OCI-LY7 (cell line): Measurements from ENCODE around the gene AUP1. TPM values are rescaled to one million over a fixed set of nuclear protein-coding genes. Genes with fewer than 3 reads are reported as not detected.

Experiments used
- BruUV-seq: library from RNA; stranded (reverse); fragments of 400-500 nt; replicated peaks from 2 replicates; lab custom pipeline; 2021; lab: Mats Ljungman, UMichigan
- CTCF ChIA-PET: fragments of 300-600 bp; sonication (Branson Sonifier 250); formaldehyde crosslinking; loops from one replicate; lab custom pipeline; 2022; ENCODE audit warnings: antibody characterized with exemption; ENCODE audit not compliant: unreplicated experiment; lab: Charles Lee
- POLR2A ChIA-PET: fragments of 300-600 bp; sonication (Branson Sonifier 250); formaldehyde crosslinking; loops from one replicate; lab custom pipeline; 2022; ENCODE audit warnings: antibody characterized with exemption; lab: Charles Lee
- DNase-seq: peaks from one replicate; pipeline ENCODE4 v3.0.0-alpha.2; 2015; ENCODE audit warnings: low spot score
- H2AFZ ChIP-seq: fragments of 200-600 bp; sonication (generic), shearing (Covaris generic); 2 replicates; pipeline ENCODE4 v1.6.1; 2014; ENCODE audit warnings: mild to moderate bottlenecking, antibody characterized with exemption, low read length, moderate library complexity
- H3K27ac ChIP-seq: fragments of 200-600 bp; sonication (generic); 2 replicates; pipeline ENCODE4 v1.5.1; 2014; ENCODE audit warnings: mixed run types, low read depth, mild to moderate bottlenecking, moderate library complexity, low read length, inconsistent platforms; ENCODE audit not compliant: poor library complexity, severe bottlenecking
- H3K36me3 ChIP-seq: fragments of 200-600 bp; sonication (generic); 2 replicates; pipeline ENCODE4 v1.6.1; 2014; ENCODE audit warnings: mild to moderate bottlenecking, antibody characterized with exemption, low read length, moderate library complexity, mixed read lengths; ENCODE audit not compliant: insufficient read depth
- H3K4me1 ChIP-seq: fragments of 200-600 bp; sonication (generic); 2 replicates; pipeline ENCODE4 v1.5.1; 2014; ENCODE audit warnings: mild to moderate bottlenecking, low read length; ENCODE audit not compliant: insufficient read depth, poor library complexity, severe bottlenecking
- H3K4me2 ChIP-seq: fragments of 200-600 bp; sonication (generic); 2 replicates; pipeline ENCODE4 v1.6.1; 2014; ENCODE audit warnings: mild to moderate bottlenecking, low read length
- H3K4me3 ChIP-seq: fragments of 200-600 bp; sonication (generic); 2 replicates; pipeline ENCODE4 v1.5.1; 2014; ENCODE audit warnings: mild to moderate bottlenecking, low read depth, low read length; ENCODE audit not compliant: poor library complexity, severe bottlenecking
- H3K79me2 ChIP-seq: fragments of 200-600 bp; sonication (generic); 2 replicates; pipeline ENCODE4 v1.6.1; 2016; ENCODE audit warnings: low read depth, mild to moderate bottlenecking, low read length, moderate library complexity, mixed read lengths; ENCODE audit not compliant: insufficient read depth
- H3K9me2 ChIP-seq: fragments of 200-600 bp; sonication (generic); 2 replicates; pipeline ENCODE4 v1.6.1; 2016; ENCODE audit warnings: mild to moderate bottlenecking, low read length, mixed read lengths; ENCODE audit not compliant: insufficient read depth
- H3K9me3 ChIP-seq: fragments of 200-600 bp; sonication (generic); 2 replicates; pipeline ENCODE4 v1.6.1; 2014; ENCODE audit warnings: mild to moderate bottlenecking, mixed run types, low read length, mixed read lengths
- H4K20me1 ChIP-seq: fragments of 200-600 bp; sonication (generic); 2 replicates; pipeline ENCODE4 v1.6.1; 2014; ENCODE audit warnings: mild to moderate bottlenecking, antibody characterized with exemption, low read length, moderate library complexity, mixed read lengths; ENCODE audit not compliant: insufficient read depth
- EZH2phosphoT487 ChIP-seq: fragments of 200-600 bp; sonication (generic); IDR thresholded peaks from 2 replicates; pipeline ENCODE4 v1.6.1; 2018; ENCODE audit warnings: low read depth, borderline replicate concordance, mild to moderate bottlenecking, mixed run types, antibody characterized with exemption, low read length, moderate library complexity, mixed read lengths
- intact Hi-C: fragments of 100-400 bp; cut with micrococcal nuclease; formaldehyde crosslinking; loops from one replicate; pipeline ENCODE4 v1.10.0; 2022; ENCODE audit not compliant: unreplicated experiment
- total RNA-seq, 2 experiments: library from RNA; depleted of rRNA in 1 of 2; stranded (reverse); fragments of >200 nt in 1 of 2; shearing (Covaris generic) in 1 of 2; gene quantifications; 2 replicates each; pipeline ENCODE4 v1.2.3, GENCODE V29; 2014 to 2022
- TF ChIP-seq, protein P1 (sequence below): fragments of 200-600 bp; sonication (generic); conservative IDR thresholded peaks from 2 replicates; pipeline ENCODE4 v1.5.1; 2014; ENCODE audit warnings: mild to moderate bottlenecking, antibody characterized with exemption, low read length, moderate library complexity, mixed read lengths

The AUP1 gene
- total RNA-seq, 2 experiments from 2014 or later: 121 to 188 TPM

- CTCF ChIA-PET: no interaction called here
- Histone ChIP-seq H3K36me3 (no peaks in the 10 kb centered on the region), H3K9me2 (no peaks in the 10 kb centered on the region), H3K4me2 (no peak overlapping the region), H3K4me1 (peaks cover 13% of the 10 kb centered on the region), H3K9me3 (no peaks in the 10 kb centered on the region), H2AFZ (no peak overlapping the region), H3K27ac (no peak overlapping the region), H4K20me1 (no peaks in the 10 kb centered on the region), H3K4me3 (no peak overlapping the region), H3K79me2 (no peaks in the 10 kb centered on the region)
- intact Hi-C loops: no loop called here
- TF ChIP-seq EZH2phosphoT487: no peak
- TF ChIP-seq, protein P1, sequence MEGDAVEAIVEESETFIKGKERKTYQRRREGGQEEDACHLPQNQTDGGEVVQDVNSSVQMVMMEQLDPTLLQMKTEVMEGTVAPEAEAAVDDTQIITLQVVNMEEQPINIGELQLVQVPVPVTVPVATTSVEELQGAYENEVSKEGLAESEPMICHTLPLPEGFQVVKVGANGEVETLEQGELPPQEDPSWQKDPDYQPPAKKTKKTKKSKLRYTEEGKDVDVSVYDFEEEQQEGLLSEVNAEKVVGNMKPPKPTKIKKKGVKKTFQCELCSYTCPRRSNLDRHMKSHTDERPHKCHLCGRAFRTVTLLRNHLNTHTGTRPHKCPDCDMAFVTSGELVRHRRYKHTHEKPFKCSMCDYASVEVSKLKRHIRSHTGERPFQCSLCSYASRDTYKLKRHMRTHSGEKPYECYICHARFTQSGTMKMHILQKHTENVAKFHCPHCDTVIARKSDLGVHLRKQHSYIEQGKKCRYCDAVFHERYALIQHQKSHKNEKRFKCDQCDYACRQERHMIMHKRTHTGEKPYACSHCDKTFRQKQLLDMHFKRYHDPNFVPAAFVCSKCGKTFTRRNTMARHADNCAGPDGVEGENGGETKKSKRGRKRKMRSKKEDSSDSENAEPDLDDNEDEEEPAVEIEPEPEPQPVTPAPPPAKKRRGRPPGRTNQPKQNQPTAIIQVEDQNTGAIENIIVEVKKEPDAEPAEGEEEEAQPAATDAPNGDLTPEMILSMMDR: no peak
- BruUV-seq: no TSS peak
- DNase-seq: no peak
- POLR2A ChIA-PET: no interaction called here
These were observed 27.4 kb upstream of the AUP1 start for GRCh38 chr2:74556831-74557370.

DNA sequence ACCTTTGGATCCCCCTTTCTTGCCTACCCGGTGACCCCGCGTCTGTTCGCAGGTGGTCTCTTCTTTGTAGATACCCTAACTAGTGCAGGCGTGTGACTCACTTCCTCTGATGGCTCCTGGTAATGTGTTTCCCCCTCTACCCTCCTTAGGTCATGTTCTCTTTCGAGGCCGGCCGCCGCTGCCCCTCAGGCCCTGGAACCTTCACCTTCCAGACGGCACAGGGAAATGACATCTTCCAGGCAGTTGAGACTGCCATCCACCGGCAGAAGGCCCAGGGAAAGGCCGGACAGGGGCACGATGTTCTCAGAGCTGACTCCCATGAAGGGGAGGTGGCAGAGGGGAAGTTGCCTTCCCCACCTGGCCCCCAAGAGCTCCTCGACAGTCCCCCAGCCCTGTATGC, 26.7 kb upstream of the AUP1 start:
- Histone ChIP-seq H4K20me1 (no peaks in the 10 kb centered on the region), H3K9me3 (no peaks in the 10 kb centered on the region), H3K9me2 (no peaks in the 10 kb centered on the region), H3K27ac (no peak overlapping the region), H3K36me3 (no peaks in the 10 kb centered on the region), H3K4me3 (no peak overlapping the region), H2AFZ (no peak overlapping the region), H3K79me2 (no peaks in the 10 kb centered on the region), H3K4me1 (peaks cover 13% of the 10 kb centered on the region), H3K4me2 (no peak overlapping the region)
- BruUV-seq: no TSS peak
- no peak for DNase-seq
- TF ChIP-seq EZH2phosphoT487: no peak
- TF ChIP-seq, protein P1: no peak
- ChIA-PET CTCF (no interaction called here), POLR2A (no interaction called here)
- intact Hi-C loops: no loop called here

- intact Hi-C loops: no loop called here
- Histone ChIP-seq H3K27ac (no peak overlapping the region), H4K20me1 (no peaks in the 10 kb centered on the region), H3K4me3 (peak overlapping the region; percentile 94), H3K9me2 (no peaks in the 10 kb centered on the region), H3K79me2 (no peaks in the 10 kb centered on the region), H3K4me1 (peaks cover 13% of the 10 kb centered on the region), H3K9me3 (no peaks in the 10 kb centered on the region), H3K4me2 (peak overlapping the region; percentile 80), H2AFZ (no peak overlapping the region), H3K36me3 (no peaks in the 10 kb centered on the region)
- no peak for DNase-seq
- no peak for TF ChIP-seq EZH2phosphoT487
- TF ChIP-seq, protein P1: no peak
- ChIA-PET CTCF (no interaction called here), POLR2A (no interaction called here)
- no TSS peak for BruUV-seq
These were observed 26.2 kb upstream of the AUP1 start for GRCh38 chr2:74555610-74556103.
